Hepatocyte (in vitro differentiated cells): Measurements from ENCODE around the gene SLC30A5. TPM values are rescaled to one million over a fixed set of nuclear protein-coding genes. Genes with fewer than 3 reads are reported as not detected.
"Not testable (repeated sequence)": the region's sequence is repeated elsewhere in the genome, so short reads cannot be mapped to it uniquely, and the experiment has no call there.

Experiments
- DNase-seq: peaks from one replicate; pipeline ENCODE4 v3.0.0-alpha.2; 2016; ENCODE audit warnings: low spot score
- H2AFZ ChIP-seq: fragments of 200-600 bp; sonication (generic); 2 replicates; pipeline ENCODE4 v1.6.0; 2016; ENCODE audit warnings: antibody characterized with exemption, mild to moderate bottlenecking
- H3K27ac ChIP-seq: fragments of 200-600 bp; sonication (generic); 2 replicates; pipeline ENCODE4 v1.5.1; 2016; ENCODE audit warnings: mild to moderate bottlenecking
- H3K27me3 ChIP-seq: fragments of 200-600 bp; sonication (generic); 2 replicates; pipeline ENCODE4 v1.6.1; 2016
- H3K36me3 ChIP-seq: fragments of 200-600 bp; sonication (generic); replicated peaks from 2 replicates; pipeline ENCODE4 v1.5.1; 2016; ENCODE audit warnings: low read depth; ENCODE audit not compliant: insufficient read depth
- H3K4me1 ChIP-seq: fragments of 200-600 bp; sonication (generic); 2 replicates; pipeline ENCODE4 v1.5.1; 2016; ENCODE audit warnings: mild to moderate bottlenecking, moderate library complexity; ENCODE audit not compliant: insufficient read depth
- H3K4me2 ChIP-seq: fragments of 200-600 bp; sonication (generic); 2 replicates; pipeline ENCODE4 v1.6.0; 2016
- H3K4me3 ChIP-seq: fragments of 200-600 bp; sonication (generic); 2 replicates; pipeline ENCODE4 v1.5.1; 2016; ENCODE audit warnings: mild to moderate bottlenecking
- H3K79me2 ChIP-seq: fragments of 200-600 bp; sonication (generic); 2 replicates; pipeline ENCODE4 v1.6.0; 2017; ENCODE audit warnings: mild to moderate bottlenecking
- H3K9me2 ChIP-seq: fragments of 200-600 bp; sonication (generic); replicated peaks from 2 replicates; pipeline ENCODE4 v1.6.0; 2017; ENCODE audit warnings: mild to moderate bottlenecking; ENCODE audit not compliant: insufficient read depth
- H3K9me3 ChIP-seq: fragments of 200-600 bp; sonication (generic); 2 replicates; pipeline ENCODE4 v1.5.1; 2016; ENCODE audit warnings: low read depth, mild to moderate bottlenecking
- H4K20me1 ChIP-seq: fragments of 200-600 bp; sonication (generic); 2 replicates; pipeline ENCODE4 v1.6.0; 2016; ENCODE audit warnings: mild to moderate bottlenecking; ENCODE audit not compliant: insufficient read depth, poor library complexity, severe bottlenecking
- CTCF ChIP-seq: fragments of 200-600 bp; sonication (generic); IDR thresholded peaks from 2 replicates; pipeline ENCODE4 v1.5.1; 2016; ENCODE audit warnings: antibody characterized with exemption, mild to moderate bottlenecking; ENCODE audit not compliant: poor library complexity
- EZH2 ChIP-seq: fragments of 200-600 bp; sonication (generic); IDR thresholded peaks from 2 replicates; pipeline ENCODE4 v1.6.1; 2016; ENCODE audit warnings: antibody characterized with exemption, mild to moderate bottlenecking, borderline replicate concordance
- EZH2phosphoT487 ChIP-seq: fragments of 200-600 bp; sonication (generic); IDR thresholded peaks from one replicate; pipeline ENCODE4 v1.6.1; 2018; ENCODE audit warnings: antibody characterized with exemption, mild to moderate bottlenecking, low read depth, moderate library complexity; ENCODE audit not compliant: unreplicated experiment, severe bottlenecking
- WGBS: methylation state at CpG from one replicate; pipeline ENCODE4 v1.1.6; 2016; ENCODE audit warnings: low lambda C conversion rate; ENCODE audit errors: missing lambda C conversion rate; 5-methylcytosine and 5-hydroxymethylcytosine counted together
- polyA plus RNA-seq: library from polyadenylated mRNA; unstranded; fragments of >200 nt; fragmentation: Nextera tagmentation; extraction: Ambion mirVana; gene quantifications from 2 replicates; pipeline ENCODE4 v1.2.1, GENCODE V29; 2016
- total RNA-seq: library from RNA; depleted of rRNA; stranded (reverse); fragments of >200 nt; gene quantifications from 2 replicates; pipeline ENCODE4 v1.2.3, GENCODE V29; 2014

Gene SLC30A5
- total RNA-seq: 62.4 and 67.3 TPM in 2 replicates
- polyA plus RNA-seq: 52.7 and 54.3 TPM in 2 replicates

GRCh38 chr5:69093771-69094482 is at the start of gene SLC30A5:
Gene SLC30A5 (plus strand): TSS chr5:69094014. CDS start chr5:69094256, 242 bp downstream.
- H2AFZ ChIP-seq: peak within 1 kb of the TSS; percentile 60
- H3K4me3 ChIP-seq: peak within 1 kb of the TSS; percentile 44
- H3K9me2 ChIP-seq: no peaks in the 10 kb centered on the region
- H3K79me2 ChIP-seq: peaks cover 47% of the 10 kb centered on the region
- H3K27me3 ChIP-seq: no peaks in the 10 kb centered on the region
- peaks cover 4% of the 10 kb centered on the region for H4K20me1 ChIP-seq
- H3K9me3 ChIP-seq: no peaks in the 10 kb centered on the region
- H3K27ac ChIP-seq: peak within 1 kb of the TSS; percentile 95
- peaks cover 13% of the 10 kb centered on the region for H3K4me1 ChIP-seq
- peak within 1 kb of the TSS; percentile 83 for H3K4me2 ChIP-seq
- DNase-seq: peak; percentile 100
- no peaks in the 10 kb centered on the region for H3K36me3 ChIP-seq
- WGBS: 1% methylated on average over 79 of the region's 79 CpGs
- TF ChIP-seq EZH2: no peak
- peak; percentile 97 for TF ChIP-seq CTCF
- TF ChIP-seq EZH2phosphoT487: no peak

- H4K20me1 ChIP-seq, DNase-seq, H3K27me3 ChIP-seq, H3K9me3 ChIP-seq, H3K9me2 ChIP-seq, H3K36me3 ChIP-seq, H2AFZ ChIP-seq, H3K27ac ChIP-seq, H3K4me1 ChIP-seq, H3K4me2 ChIP-seq, H3K79me2 ChIP-seq, H3K4me3 ChIP-seq: not testable (repeated sequence)
- WGBS: 94% methylated on average over 6 of the region's 6 CpGs
Observed at GRCh38 chr5:69045213-69045612, 48.6 kb upstream of the SLC30A5 start.

DNA sequence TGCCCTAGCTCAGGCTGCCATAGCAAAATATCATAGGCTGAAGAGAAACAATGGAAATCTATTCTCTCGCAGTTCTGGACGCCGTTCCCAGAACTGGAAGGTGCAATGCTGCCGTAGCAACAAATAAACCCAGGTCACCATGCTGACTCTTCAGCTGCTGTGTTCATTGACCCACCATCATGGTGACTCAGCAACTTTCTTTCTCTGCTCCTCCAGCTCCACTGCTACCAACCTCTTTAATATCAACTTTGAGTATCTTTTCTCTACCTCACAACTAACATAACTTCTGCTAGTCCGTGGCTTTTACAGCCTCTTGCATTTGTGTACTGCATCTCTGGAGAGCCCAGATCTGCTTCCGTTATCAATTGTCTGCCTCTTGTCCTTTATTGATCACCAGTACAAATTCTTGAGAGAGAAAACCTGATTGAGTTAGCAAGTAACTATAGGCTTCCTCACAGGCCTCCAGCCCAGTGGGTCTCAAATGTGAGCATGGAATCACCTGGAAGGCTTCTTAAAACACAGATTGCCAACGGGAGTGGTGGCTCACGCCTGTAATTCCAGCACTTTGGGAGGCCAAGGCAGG is 47.3 kb upstream of the SLC30A5 start:
- Histone ChIP-seq H3K4me2 (no peak overlapping the region), H3K4me1 (no peaks in the 10 kb centered on the region), H3K79me2 (no peaks in the 10 kb centered on the region), H3K9me2 (no peaks in the 10 kb centered on the region), H3K9me3 (no peaks in the 10 kb centered on the region), H3K27me3 (no peaks in the 10 kb centered on the region), H4K20me1 (no peaks in the 10 kb centered on the region), H3K4me3 (no peak overlapping the region), H3K27ac (no peak overlapping the region), H2AFZ (peak overlapping the region; percentile 27), H3K36me3 (no peaks in the 10 kb centered on the region)
- DNase-seq: peak; percentile 27
- no peak for TF ChIP-seq CTCF
- TF ChIP-seq EZH2phosphoT487: no peak
- TF ChIP-seq EZH2: no peak
- 87% methylated on average over 8 of the region's 8 CpGs for WGBS

DNA sequence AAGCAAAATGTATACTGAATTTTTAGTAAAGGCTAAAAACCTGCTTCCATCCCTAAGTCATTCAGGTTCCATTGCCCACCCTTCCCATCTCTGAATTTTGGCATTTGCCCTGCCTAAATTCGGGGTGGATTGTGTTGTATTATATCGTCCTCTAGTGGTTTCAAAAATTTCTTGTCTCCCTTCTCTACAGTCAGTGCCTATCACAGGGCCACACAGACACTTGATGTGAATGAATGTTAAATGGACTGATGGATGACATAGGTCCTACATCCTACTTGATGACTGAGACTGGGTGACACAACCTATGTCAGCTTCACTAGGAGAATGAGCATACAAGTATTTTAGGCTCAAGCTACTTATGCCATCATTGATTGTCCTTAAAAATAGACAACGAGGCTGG is 45.6 kb upstream of the SLC30A5 start:
- Histone ChIP-seq H4K20me1 (no peaks in the 10 kb centered on the region), H3K4me2 (no peak overlapping the region), H3K4me1 (no peaks in the 10 kb centered on the region), H3K9me2 (no peaks in the 10 kb centered on the region), H3K9me3 (no peaks in the 10 kb centered on the region), H3K27ac (no peak overlapping the region), H2AFZ (no peak overlapping the region), H3K79me2 (no peaks in the 10 kb centered on the region), H3K4me3 (no peak overlapping the region), H3K36me3 (no peaks in the 10 kb centered on the region), H3K27me3 (no peaks in the 10 kb centered on the region)
- no peak for DNase-seq
- TF ChIP-seq CTCF (peak; percentile 37), EZH2phosphoT487 (no peak)
- WGBS: 68% methylated on average over 3 of the region's 3 CpGs
